GM20000 (cell line): Measurements from ENCODE around the gene RMND1.
A peak's percentile ranks its signal among the peaks of the same experiment; 100 is the strongest.

Experiments used
- DNase-seq: peaks from one replicate; pipeline ENCODE4 v3.0.0; 2012; ENCODE audit warnings: low spot score
- CTCF ChIP-seq: IDR thresholded peaks from 2 replicates; pipeline ENCODE4 v1.5.1; 2012; ENCODE audit warnings: mild to moderate bottlenecking, control low read depth; ENCODE audit errors: extremely low read depth, missing control alignments

The RMND1 gene

GRCh38 chr6:151493804-151494234 lies 41.9 kb upstream of the RMND1 start, which contains the start of gene CCDC170:
Gene CCDC170, plus strand, starts transcription at chr6:151494017. Its CDS starts 112 bp downstream, at chr6:151494129.
- TF ChIP-seq CTCF = no peak
- peak; percentile 39 for DNase-seq

GRCh38 chr6:151493161-151493803 lies 41.4 kb upstream of the RMND1 start:
- no peak for TF ChIP-seq CTCF
- DNase-seq = no peak

- no peak for TF ChIP-seq CTCF
- DNase-seq = no peak
Measured at GRCh38 chr6:151490996-151491395, 39.1 kb upstream of the RMND1 start.

- DNase-seq = no peak
- TF ChIP-seq CTCF = no peak
Measured at GRCh38 chr6:151488226-151488625, 36.3 kb upstream of the RMND1 start.

- DNase-seq = no peak
- TF ChIP-seq CTCF = no peak
Measured at GRCh38 chr6:151483994-151484393, 32.1 kb upstream of the RMND1 start.

- no peak for TF ChIP-seq CTCF
- peak; percentile 42 for DNase-seq
Measured at GRCh38 chr6:151482290-151482689, 30.4 kb upstream of the RMND1 start.

- no peak for TF ChIP-seq CTCF
- no peak for DNase-seq
Measured at GRCh38 chr6:151481786-151482185, 29.9 kb upstream of the RMND1 start.
